ENCODE data around the gene ALDH8A1.

ALDH8A1 gene

GRCh38 chr6:134873500-134874388, 76.2 kb downstream of the ALDH8A1 start:
- no peak for DNase-seq (ENCODE audit: low read depth in 2 of 2, low spot score in 1 of 2)

DNA sequence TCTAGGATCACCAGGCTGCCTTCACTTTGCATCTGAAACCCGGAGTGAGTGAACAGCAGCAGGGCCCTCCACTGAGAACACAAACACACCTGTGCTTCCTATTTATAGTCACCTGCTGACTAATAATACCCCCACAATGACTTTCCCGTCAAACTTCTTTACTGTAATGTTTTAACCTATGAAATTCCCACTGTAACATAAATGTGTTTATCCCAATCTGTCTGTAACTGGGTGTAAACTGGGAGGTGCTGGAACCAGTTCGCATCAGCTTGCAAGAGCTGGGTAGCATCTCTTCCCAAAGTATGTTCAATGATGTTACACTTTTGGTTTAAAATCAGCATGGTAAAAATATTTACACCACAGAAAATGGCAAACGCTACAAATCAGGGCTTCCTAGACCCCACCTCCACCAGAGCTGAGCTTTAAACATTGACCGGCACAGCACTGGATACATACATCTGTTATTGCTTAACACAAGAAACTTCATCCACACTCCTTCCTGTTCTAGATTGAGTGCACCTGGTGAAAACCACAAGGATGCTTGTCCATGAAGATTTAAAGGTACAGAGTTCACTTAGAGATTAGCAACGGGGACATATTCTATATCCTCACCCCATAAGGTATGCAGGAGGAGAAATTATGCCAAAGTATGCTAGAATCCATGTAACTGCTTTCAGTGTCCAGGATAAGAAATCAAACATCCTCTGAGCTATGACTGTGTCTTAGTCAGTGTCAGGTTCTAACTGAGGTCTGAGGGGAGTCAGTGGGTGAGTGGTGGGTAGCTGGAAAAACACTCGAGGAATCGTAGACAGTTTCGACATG, 79.0 kb downstream of the ALDH8A1 start:
- DNase-seq (ENCODE audit: low read depth in 2 of 2, low spot score in 1 of 2), result no peak

GRCh38 chr6:134868812-134869211, 81.1 kb downstream of the ALDH8A1 start:
- DNase-seq (ENCODE audit: low read depth in 2 of 2, low spot score in 1 of 2), result no peak
